GM12891 (cell line): ENCODE measurements around the gene SGTB.

ENCODE experiments used
- POLR2A ChIP-seq: IDR thresholded peaks from 2 replicates; pipeline ENCODE4 v1.6.1; 2011; ENCODE audit warnings: low read depth, low read length, control low read depth
- POLR2AphosphoS5 ChIP-seq: IDR thresholded peaks from 2 replicates; pipeline ENCODE4 v1.6.1; 2011; ENCODE audit warnings: low read depth, low read length, control low read depth
- TAF1 ChIP-seq: IDR thresholded peaks from 2 replicates; pipeline ENCODE4 v1.6.1; 2011; ENCODE audit warnings: low read depth, low read length, control low read depth

DNA sequence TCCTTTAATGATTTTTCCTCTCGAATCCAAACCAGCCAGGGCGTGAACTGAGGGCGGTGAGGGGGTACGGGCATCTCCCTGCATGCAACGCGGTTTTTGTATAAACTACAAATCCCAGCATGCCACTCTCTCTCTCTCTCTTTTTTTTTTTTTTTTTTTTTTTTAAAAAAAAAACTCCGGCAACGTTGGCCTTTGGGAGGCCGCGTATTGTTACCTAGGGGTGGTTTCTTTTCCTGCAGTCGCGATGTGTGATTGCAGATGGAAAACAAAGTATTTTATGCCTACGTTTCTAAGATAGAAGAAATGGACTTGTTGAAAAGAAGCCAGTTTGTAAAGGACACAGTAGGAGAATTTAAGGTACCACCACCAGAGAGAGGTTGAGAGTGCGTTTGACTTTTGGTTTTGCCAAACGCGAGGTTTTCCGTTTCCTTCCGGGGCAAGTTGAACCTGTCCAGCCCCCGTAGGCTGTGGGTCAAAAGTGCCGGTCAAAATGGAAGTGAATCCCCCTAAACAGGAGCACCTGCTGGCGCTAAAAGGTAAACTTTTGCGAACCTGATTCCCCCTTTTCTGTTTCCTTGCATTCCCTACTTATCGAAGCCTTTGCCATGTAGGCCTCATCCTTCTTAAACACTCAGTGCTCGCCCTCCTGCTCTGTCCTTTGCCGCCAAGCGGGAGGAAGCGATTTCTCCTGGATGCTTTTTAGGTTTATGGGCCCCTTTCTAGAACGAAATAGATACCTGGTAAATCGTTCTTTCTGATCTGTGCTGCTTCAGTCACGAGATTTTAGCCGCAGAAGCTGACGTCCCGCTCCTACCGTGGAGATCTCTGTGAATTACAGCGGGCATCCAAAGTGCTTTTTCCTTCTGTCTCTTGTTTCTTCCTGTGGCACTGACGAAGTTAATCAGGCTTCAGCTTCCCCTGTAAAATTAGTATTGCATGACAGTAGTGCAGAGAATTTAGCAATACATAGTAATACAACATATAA lies 97.0 kb downstream of the SGTB start, which contains the start of the genes SHLD3 and TRAPPC13:
- peak; percentile 80 for TF ChIP-seq POLR2A
- TF ChIP-seq POLR2AphosphoS5, result peak; percentile 64; the same call in 1 of the 2 replicates
- peak; percentile 83; the same call in 1 of the 2 replicates for TF ChIP-seq TAF1
